T-helper 2 cell treated with Interferon-gamma antibody and Interleukin-4, amounts not matched to agents 5 μg/mL and 100 μg/mL, for 36 hours (primary cell): ENCODE measurements around the gene TMEM233.
"Not testable (repeated sequence)": the region's sequence is repeated elsewhere in the genome, so short reads cannot be mapped to it uniquely, and the experiment has no call there.

Experiments
- DNase-seq: peaks from one replicate; pipeline ENCODE4 v3.0.0; 2021; ENCODE audit warnings: low spot score
- H3K27ac Mint-ChIP-seq: one replicate; pipeline ENCODE4 v1.8.0; 2021; ENCODE audit warnings: mild to moderate bottlenecking, mixed read lengths
- H3K27me3 Mint-ChIP-seq: one replicate; pipeline ENCODE4 v1.8.0; 2021; ENCODE audit warnings: low read depth, mixed read lengths
- H3K36me3 Mint-ChIP-seq: one replicate; pipeline ENCODE4 v1.8.0; 2021; ENCODE audit warnings: low read depth, mixed read lengths
- H3K4me1 Mint-ChIP-seq: one replicate; pipeline ENCODE4 v1.8.0; 2021; ENCODE audit warnings: low read depth, mixed read lengths
- H3K4me3 Mint-ChIP-seq: one replicate; pipeline ENCODE4 v1.8.0; 2022; ENCODE audit warnings: mild to moderate bottlenecking, moderate library complexity, mixed read lengths
- H3K9me3 Mint-ChIP-seq: one replicate; pipeline ENCODE4 v1.8.0; 2021; ENCODE audit warnings: mixed read lengths

Gene TMEM233

DNA sequence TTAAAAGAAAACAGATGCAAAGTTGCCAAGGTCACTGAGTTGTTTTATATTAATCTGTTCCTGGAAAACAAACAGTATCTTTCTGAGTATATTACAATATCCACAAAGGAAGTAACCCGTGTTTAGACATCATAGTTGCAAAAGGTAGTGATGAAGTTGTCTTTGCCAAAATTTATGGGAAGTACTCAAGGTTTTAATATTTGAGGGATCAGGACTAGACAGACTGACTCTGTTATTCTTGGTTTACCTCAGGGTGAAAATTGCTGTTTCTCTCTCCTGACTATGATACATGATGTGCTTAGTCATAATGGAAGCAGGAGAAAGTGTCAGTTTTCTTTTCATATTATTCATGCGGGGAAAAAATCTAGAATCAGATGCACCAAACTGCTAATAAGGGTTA is 28.3 kb downstream of the TMEM233 start:
- H3K9me3 Mint-ChIP-seq = peaks cover 10% of the 10 kb centered on the region

DNA sequence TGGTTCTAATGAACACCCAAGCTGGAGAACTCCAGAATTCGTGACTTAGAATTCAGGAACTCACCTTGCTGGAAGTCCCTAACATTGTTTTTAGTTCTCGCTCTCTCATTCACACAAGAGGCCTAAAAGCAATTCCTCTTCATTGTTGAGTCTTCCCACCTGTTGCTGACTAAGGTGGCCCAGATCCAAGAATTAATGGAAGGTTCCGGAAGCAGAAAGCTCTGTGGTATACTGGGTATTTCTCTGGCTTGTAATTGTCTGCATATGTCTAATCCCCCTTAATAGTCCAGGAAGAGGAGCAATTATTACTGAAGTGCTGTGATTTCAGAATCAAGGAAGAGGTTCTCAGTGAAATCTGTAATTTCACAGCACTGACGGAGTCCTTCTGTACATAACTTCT is 31.4 kb downstream of the TMEM233 start:
- Mint-ChIP-seq H3K27ac (no peak overlapping the region), H3K4me1 (no peaks in the 10 kb centered on the region), H3K4me3 (no peak overlapping the region), H3K27me3 (peaks cover 15% of the 10 kb centered on the region), H3K9me3 (peaks cover 6% of the 10 kb centered on the region), H3K36me3 (no peaks in the 10 kb centered on the region)
- no peak for DNase-seq

More for the DNA sequence above, 28.3 kb downstream of the TMEM233 start:
- Mint-ChIP-seq H3K27me3 (peaks cover 14% of the 10 kb centered on the region), H3K4me3 (no peak overlapping the region), H3K36me3 (no peaks in the 10 kb centered on the region), H3K4me1 (no peaks in the 10 kb centered on the region), H3K27ac (no peak overlapping the region)
- DNase-seq = no peak

DNA sequence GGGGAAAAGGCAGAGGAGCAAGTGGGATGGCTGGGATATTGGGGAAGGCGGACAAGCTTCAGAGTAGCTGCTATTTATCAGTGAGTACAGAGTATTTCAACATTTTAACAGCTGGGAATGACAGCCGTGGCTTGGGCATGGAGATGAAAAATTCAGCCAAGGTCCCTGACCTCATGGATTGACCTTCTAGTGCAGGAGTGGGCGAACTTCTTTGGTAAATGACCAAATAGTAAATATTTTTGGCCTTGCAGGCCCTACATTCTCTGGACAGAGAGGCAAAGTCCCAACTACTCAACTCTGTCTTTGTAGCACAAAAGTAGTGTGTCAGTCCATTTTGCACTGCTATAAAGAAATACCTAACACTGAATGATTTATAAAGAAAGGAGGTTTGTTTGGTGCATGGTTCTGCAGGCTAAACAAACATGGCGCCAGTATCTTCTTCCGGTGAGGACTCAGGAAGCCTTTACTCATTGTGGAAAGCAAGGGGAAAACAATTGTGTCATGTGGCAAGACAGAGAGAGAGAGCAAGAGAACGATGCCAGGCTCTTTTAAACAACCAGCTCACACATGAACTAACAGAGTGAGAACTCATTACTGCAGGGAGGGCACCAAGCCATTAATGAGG is 33.6 kb downstream of the TMEM233 start:
- Mint-ChIP-seq H3K27ac (no peak overlapping the region), H3K9me3 (no peaks in the 10 kb centered on the region)

DNA sequence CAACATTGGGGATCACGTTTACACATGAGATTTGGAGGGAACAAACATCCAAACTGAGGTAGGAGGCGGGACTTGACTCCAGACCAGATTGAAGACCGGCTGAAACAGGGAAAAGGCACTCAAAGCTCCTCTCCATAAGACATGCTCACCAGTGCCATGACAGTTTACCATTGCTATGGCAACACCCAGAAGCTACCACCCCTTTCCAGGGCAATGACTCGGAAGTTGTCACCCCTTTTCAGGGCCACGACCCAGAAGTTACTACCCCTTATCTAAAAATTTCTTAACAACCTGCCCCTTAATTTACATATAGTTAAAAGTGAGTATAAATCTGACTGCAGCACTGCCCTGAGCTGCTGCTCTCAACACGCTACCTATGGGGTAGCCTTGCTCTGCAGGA is 34.1 kb downstream of the TMEM233 start:
- no peaks in the 10 kb centered on the region for H3K36me3 Mint-ChIP-seq
- no peak overlapping the region for H3K27ac Mint-ChIP-seq
- H3K27me3 Mint-ChIP-seq = peaks cover 16% of the 10 kb centered on the region
- no peak for DNase-seq
- no peaks in the 10 kb centered on the region for H3K4me1 Mint-ChIP-seq
- no peaks in the 10 kb centered on the region for H3K9me3 Mint-ChIP-seq
- no peak overlapping the region for H3K4me3 Mint-ChIP-seq

More for the DNA sequence above, 33.6 kb downstream of the TMEM233 start:
- Mint-ChIP-seq H3K36me3 (no peaks in the 10 kb centered on the region), H3K4me3 (no peak overlapping the region), H3K27me3 (peaks cover 15% of the 10 kb centered on the region), H3K4me1 (no peaks in the 10 kb centered on the region)
- DNase-seq = no peak

GRCh38 chr12:119630223-119630780 is 36.7 kb downstream of the TMEM233 start:
- Mint-ChIP-seq H3K27ac (no peak overlapping the region), H3K36me3 (no peaks in the 10 kb centered on the region), H3K4me1 (no peaks in the 10 kb centered on the region), H3K4me3 (no peak overlapping the region), H3K27me3 (peaks cover 20% of the 10 kb centered on the region), H3K9me3 (no peaks in the 10 kb centered on the region)
- DNase-seq = no peak

- no peak for DNase-seq
- H3K27ac Mint-ChIP-seq = no peak overlapping the region
- H3K4me1 Mint-ChIP-seq = no peaks in the 10 kb centered on the region
- no peaks in the 10 kb centered on the region for H3K36me3 Mint-ChIP-seq
- H3K27me3 Mint-ChIP-seq = peaks cover 22% of the 10 kb centered on the region
- H3K4me3 Mint-ChIP-seq = no peak overlapping the region
- H3K9me3 Mint-ChIP-seq = no peaks in the 10 kb centered on the region
Measured at GRCh38 chr12:119630962-119631550, 37.5 kb downstream of the TMEM233 start.

GRCh38 chr12:119631930-119632678 is 38.5 kb downstream of the TMEM233 start:
- Mint-ChIP-seq H3K4me1 (no peaks in the 10 kb centered on the region), H3K27ac (no peak overlapping the region), H3K27me3 (peaks cover 23% of the 10 kb centered on the region), H3K36me3 (no peaks in the 10 kb centered on the region), H3K9me3 (no peaks in the 10 kb centered on the region), H3K4me3 (no peak overlapping the region)
- no peak for DNase-seq

- Mint-ChIP-seq H3K4me1 (no peaks in the 10 kb centered on the region), H3K9me3 (no peaks in the 10 kb centered on the region), H3K27me3 (peaks cover 25% of the 10 kb centered on the region), H3K4me3 (no peak overlapping the region), H3K36me3 (no peaks in the 10 kb centered on the region), H3K27ac (no peak overlapping the region)
- no peak for DNase-seq
Measured at GRCh38 chr12:119634743-119635142, 41.2 kb downstream of the TMEM233 start.

DNA sequence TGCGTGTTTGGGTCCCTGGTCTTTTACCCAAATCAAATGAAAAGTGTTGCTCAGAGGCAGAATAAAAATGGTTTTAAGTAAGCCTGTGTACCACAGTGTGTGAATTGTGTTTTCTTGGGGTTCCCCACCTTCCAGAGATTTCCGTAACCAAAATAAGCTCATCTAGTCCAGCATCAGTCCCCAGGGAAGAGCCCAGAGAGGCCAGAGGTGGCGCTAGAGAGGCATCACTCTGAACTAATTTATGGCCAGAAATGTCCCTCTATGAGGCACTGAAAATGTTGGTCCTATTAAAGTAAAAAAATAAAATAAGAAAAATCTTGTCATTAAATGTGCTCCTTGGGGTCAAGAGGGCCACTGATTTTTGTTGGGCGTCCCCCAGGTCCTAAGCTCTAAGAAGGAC is 49.4 kb downstream of the TMEM233 start:
- H3K4me1 Mint-ChIP-seq = no peaks in the 10 kb centered on the region

DNA sequence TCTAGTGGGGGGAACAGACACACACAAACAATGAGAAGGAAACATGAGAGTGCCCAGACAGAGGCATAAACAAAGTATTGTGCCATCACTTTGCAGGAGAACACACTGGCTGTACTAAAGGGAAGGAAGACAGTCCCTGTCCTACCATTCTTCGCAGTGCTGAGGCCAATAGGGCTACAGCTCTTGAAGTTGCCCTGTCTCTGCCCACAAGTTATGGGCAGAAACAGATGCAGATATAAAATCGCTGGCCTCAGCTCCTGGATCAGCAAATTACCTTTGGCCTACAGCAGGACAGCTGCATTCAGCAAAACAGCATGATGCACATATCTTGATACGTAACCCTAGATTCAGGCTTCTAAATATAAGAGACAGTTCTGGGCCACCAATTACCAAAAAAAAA is 51.4 kb downstream of the TMEM233 start:
- no peaks in the 10 kb centered on the region for H3K36me3 Mint-ChIP-seq
- H3K4me1 Mint-ChIP-seq = no peaks in the 10 kb centered on the region
- no peak for DNase-seq
- H3K4me3 Mint-ChIP-seq = no peak overlapping the region
- H3K27ac Mint-ChIP-seq = no peak overlapping the region
- H3K9me3 Mint-ChIP-seq = no peaks in the 10 kb centered on the region
- H3K27me3 Mint-ChIP-seq = peaks cover 3% of the 10 kb centered on the region

More for the DNA sequence above, 49.4 kb downstream of the TMEM233 start:
- H3K27me3 Mint-ChIP-seq = peaks cover 3% of the 10 kb centered on the region
- no peaks in the 10 kb centered on the region for H3K9me3 Mint-ChIP-seq
- no peaks in the 10 kb centered on the region for H3K36me3 Mint-ChIP-seq
- H3K27ac Mint-ChIP-seq = no peak overlapping the region
- no peak overlapping the region for H3K4me3 Mint-ChIP-seq
- DNase-seq = no peak

DNA sequence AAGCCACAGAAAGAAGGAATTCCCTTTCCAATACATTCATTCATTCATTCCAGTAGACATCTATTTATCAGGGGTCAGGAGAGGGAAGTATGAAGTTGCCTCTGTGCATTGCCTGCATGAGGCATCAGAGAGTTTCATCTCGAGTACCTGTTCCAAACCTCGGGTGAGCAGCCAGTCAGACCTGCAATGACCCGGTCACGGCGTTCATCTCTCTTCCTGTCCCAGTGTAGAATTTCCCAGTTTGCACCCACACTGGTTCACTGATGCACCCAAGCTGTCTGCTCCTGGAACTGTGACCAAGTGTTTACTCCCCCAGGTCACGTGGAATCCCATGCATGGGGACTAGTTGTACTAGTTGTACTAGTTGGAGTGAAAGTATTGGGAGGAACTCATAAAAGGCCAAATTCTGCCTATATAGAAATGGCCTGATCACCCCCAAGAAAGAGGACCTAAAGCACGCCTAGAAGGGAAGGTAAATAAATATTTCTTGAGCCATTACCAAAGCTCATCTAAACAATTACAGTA is 52.0 kb downstream of the TMEM233 start:
- Mint-ChIP-seq H3K4me3 (no peak overlapping the region), H3K4me1 (no peaks in the 10 kb centered on the region), H3K36me3 (no peaks in the 10 kb centered on the region), H3K27ac (no peak overlapping the region), H3K9me3 (no peaks in the 10 kb centered on the region), H3K27me3 (peaks cover 3% of the 10 kb centered on the region)
- no peak for DNase-seq

GRCh38 chr12:119649202-119649808 is 55.7 kb downstream of the TMEM233 start:
- DNase-seq = no peak
- Mint-ChIP-seq H3K27me3 (no peaks in the 10 kb centered on the region), H3K9me3 (peaks cover 15% of the 10 kb centered on the region), H3K27ac (no peak overlapping the region), H3K4me3 (no peak overlapping the region), H3K4me1 (no peaks in the 10 kb centered on the region), H3K36me3 (peaks cover 6% of the 10 kb centered on the region)

DNA sequence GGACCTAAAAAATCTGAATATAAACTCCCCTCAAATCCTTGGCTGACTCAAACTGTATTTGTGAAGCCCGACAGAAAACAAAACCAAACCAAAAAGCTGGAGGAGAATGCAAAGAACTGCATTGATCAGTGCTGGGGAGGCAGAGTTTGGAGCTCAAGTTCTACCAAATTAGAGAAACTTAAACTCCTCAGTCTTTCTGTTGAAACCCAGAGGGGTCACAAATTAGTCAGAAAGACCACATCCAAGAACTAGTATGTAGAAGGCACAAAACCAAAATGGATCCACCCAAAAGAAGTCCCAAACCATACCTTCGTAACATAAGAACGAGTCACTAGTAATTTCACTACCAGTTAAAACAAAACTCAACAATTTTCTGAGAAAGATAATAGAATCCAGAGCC is 59.1 kb downstream of the TMEM233 start:
- H3K27ac Mint-ChIP-seq = no peak overlapping the region
- H3K4me1 Mint-ChIP-seq = no peaks in the 10 kb centered on the region
- no peaks in the 10 kb centered on the region for H3K27me3 Mint-ChIP-seq
- peaks cover 6% of the 10 kb centered on the region for H3K36me3 Mint-ChIP-seq
- H3K9me3 Mint-ChIP-seq = peaks cover 16% of the 10 kb centered on the region
- DNase-seq = no peak
- no peak overlapping the region for H3K4me3 Mint-ChIP-seq

GRCh38 chr12:119657001-119657400 is 63.4 kb downstream of the TMEM233 start:
- not testable (repeated sequence) for DNase-seq, H3K4me3 Mint-ChIP-seq, H3K4me1 Mint-ChIP-seq, H3K27ac Mint-ChIP-seq, H3K27me3 Mint-ChIP-seq, H3K36me3 Mint-ChIP-seq
- peaks cover 16% of the 10 kb centered on the region for H3K9me3 Mint-ChIP-seq
